WTC11 (cell line): Measurements from ENCODE around the gene CNR2. TPM values are rescaled to one million over a fixed set of nuclear protein-coding genes. Genes with fewer than 3 reads are reported as not detected.

Experiments used
- EMX1 ChIP-seq: fragments of 250-450 bp; sonication (Bioruptor Pico); IDR thresholded peaks from 2 replicates; pipeline ENCODE4 v1.8.0; 2021; ENCODE audit warnings: mild to moderate bottlenecking
- FOXK1 ChIP-seq: sonication (generic); formaldehyde crosslinking; IDR thresholded peaks from 2 replicates; pipeline ENCODE4 v1.8.0; 2022; ENCODE audit warnings: mild to moderate bottlenecking, moderate library complexity, missing genetic modification reagents
- GRHL2 ChIP-seq: fragments of 250-450 bp; sonication (Bioruptor Pico); IDR thresholded peaks from 2 replicates; pipeline ENCODE4 v1.8.0; 2022; ENCODE audit warnings: mild to moderate bottlenecking, moderate library complexity; ENCODE audit not compliant: insufficient replicate concordance, severe bottlenecking
- GTF2I ChIP-seq: fragments of 250-450 bp; sonication (Bioruptor Pico); conservative IDR thresholded peaks from 2 replicates; pipeline ENCODE4 v1.4.0; 2021; ENCODE audit warnings: mild to moderate bottlenecking
- JAZF1 ChIP-seq: fragments of 250-450 bp; sonication (Bioruptor Pico); IDR thresholded peaks from 2 replicates; pipeline ENCODE4 v1.9.0; 2021; ENCODE audit warnings: moderate library complexity, mild to moderate bottlenecking, inconsistent platforms
- RELA ChIP-seq: sonication (generic); formaldehyde crosslinking; IDR thresholded peaks from 2 replicates; pipeline ENCODE4 v1.8.1; 2022; ENCODE audit warnings: missing genetic modification reagents, mild to moderate bottlenecking, borderline replicate concordance
- ZNF219 ChIP-seq: sonication (generic); formaldehyde crosslinking; IDR thresholded peaks from 2 replicates; pipeline ENCODE4 v1.8.0; 2023; ENCODE audit warnings: missing genetic modification reagents, mild to moderate bottlenecking, borderline replicate concordance
- ZNF396 ChIP-seq: fragments of 250-450 bp; sonication (Bioruptor Pico); IDR thresholded peaks from 2 replicates; pipeline ENCODE4 v1.8.0; 2021; ENCODE audit warnings: mild to moderate bottlenecking, moderate library complexity, borderline replicate concordance
- total RNA-seq: library from RNA; stranded (reverse); gene quantifications from 3 replicates; pipeline ENCODE4 v1.2.3, GENCODE V29; 2021
- TF ChIP-seq, protein P1 (sequence below): sonication (generic); formaldehyde crosslinking; IDR thresholded peaks from 2 replicates; pipeline ENCODE4 v1.8.0; 2022; ENCODE audit warnings: missing genetic modification reagents
- TF ChIP-seq, protein P2 (sequence below): sonication (generic); formaldehyde crosslinking; IDR thresholded peaks from 2 replicates; pipeline ENCODE4 v1.8.0; 2023; ENCODE audit warnings: missing genetic modification reagents
- TF ChIP-seq, protein P3 (sequence below): sonication (generic); formaldehyde crosslinking; IDR thresholded peaks from 2 replicates; pipeline ENCODE4 v1.8.1; 2022; ENCODE audit warnings: mild to moderate bottlenecking, missing genetic modification reagents, moderate library complexity, borderline replicate concordance
- TF ChIP-seq, protein P4 (sequence below): fragments of 250-450 bp; sonication (Bioruptor Pico); IDR thresholded peaks from 2 replicates; pipeline ENCODE4 v1.9.0; 2021; ENCODE audit warnings: mild to moderate bottlenecking
- TF ChIP-seq, protein P5 (sequence below): sonication (generic); formaldehyde crosslinking; IDR thresholded peaks from 2 replicates; pipeline ENCODE4 v1.8.0; 2023; ENCODE audit warnings: missing genetic modification reagents, mild to moderate bottlenecking, borderline replicate concordance
- TF ChIP-seq, protein P6 (sequence below): fragments of 250-450 bp; sonication (Bioruptor Pico); IDR thresholded peaks from 2 replicates; pipeline ENCODE4 v1.9.0; 2021; ENCODE audit warnings: mild to moderate bottlenecking, borderline replicate concordance
- TF ChIP-seq, protein P7 (sequence below): fragments of 250-450 bp; sonication (Bioruptor Pico); IDR thresholded peaks from 2 replicates; pipeline ENCODE4 v1.9.0; 2021; ENCODE audit warnings: mild to moderate bottlenecking
- TF ChIP-seq, protein P8 (sequence below): fragments of 200-600 bp; IDR thresholded peaks from 2 replicates; pipeline ENCODE4 v1.8.0; 2022; ENCODE audit warnings: antibody characterized with exemption
- TF ChIP-seq, protein P9 (sequence below): sonication (generic); formaldehyde crosslinking; IDR thresholded peaks from 2 replicates; pipeline ENCODE4 v1.8.0; 2022; ENCODE audit warnings: mild to moderate bottlenecking, missing genetic modification reagents

CNR2 gene
- total RNA-seq, 1 experiment from 2014 or later = not detected

DNA sequence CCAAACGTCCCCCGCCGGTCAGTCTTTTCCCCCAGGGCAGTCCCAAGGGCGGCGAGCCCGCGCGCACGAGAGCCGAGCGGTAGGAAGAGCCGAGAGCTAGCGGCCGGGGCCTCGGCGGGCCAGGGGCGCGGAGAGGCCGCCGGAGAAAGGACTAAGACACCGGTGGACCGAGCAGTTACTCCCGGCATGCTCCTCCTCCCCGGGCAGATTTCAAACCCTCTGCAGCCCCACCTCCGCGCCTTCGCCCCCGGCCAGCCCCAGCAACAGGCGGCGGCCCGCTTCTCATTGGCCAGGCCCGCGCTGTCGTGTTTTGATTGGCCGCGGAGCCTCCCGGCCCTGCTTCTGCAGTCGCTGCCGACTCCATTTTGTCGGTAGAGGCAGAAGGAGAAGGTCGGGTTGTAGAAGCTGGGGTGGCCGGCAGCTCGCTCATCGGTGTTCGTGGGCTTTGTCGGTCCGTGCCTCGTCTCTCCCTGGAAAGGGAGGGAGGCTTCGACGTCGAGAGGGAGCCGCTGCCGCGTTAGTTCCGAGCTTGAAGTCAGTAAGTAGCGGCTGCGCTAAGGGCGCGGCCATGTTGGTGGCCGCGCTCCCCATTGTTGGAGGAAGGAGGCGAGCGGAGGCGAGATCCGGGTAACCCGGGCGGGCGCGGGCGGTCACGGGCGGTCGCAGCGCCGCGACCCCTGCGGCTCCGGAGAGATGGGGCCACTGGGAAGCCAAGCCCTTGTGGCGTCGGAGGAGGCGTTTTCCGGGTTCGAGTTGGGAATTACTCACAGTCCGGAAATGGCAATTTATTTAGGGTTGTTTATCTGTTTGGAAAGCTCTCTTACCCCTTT lies 46.5 kb upstream of the CNR2 start, which contains the start of gene PNRC2 (continued):
- TF ChIP-seq, protein P1, sequence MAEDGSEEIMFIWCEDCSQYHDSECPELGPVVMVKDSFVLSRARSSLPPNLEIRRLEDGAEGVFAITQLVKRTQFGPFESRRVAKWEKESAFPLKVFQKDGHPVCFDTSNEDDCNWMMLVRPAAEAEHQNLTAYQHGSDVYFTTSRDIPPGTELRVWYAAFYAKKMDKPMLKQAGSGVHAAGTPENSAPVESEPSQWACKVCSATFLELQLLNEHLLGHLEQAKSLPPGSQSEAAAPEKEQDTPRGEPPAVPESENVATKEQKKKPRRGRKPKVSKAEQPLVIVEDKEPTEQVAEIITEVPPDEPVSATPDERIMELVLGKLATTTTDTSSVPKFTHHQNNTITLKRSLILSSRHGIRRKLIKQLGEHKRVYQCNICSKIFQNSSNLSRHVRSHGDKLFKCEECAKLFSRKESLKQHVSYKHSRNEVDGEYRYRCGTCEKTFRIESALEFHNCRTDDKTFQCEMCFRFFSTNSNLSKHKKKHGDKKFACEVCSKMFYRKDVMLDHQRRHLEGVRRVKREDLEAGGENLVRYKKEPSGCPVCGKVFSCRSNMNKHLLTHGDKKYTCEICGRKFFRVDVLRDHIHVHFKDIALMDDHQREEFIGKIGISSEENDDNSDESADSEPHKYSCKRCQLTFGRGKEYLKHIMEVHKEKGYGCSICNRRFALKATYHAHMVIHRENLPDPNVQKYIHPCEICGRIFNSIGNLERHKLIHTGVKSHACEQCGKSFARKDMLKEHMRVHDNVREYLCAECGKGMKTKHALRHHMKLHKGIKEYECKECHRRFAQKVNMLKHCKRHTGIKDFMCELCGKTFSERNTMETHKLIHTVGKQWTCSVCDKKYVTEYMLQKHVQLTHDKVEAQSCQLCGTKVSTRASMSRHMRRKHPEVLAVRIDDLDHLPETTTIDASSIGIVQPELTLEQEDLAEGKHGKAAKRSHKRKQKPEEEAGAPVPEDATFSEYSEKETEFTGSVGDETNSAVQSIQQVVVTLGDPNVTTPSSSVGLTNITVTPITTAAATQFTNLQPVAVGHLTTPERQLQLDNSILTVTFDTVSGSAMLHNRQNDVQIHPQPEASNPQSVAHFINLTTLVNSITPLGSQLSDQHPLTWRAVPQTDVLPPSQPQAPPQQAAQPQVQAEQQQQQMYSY (CRISPR knock-in tag) = no peak
- TF ChIP-seq, protein P2, sequence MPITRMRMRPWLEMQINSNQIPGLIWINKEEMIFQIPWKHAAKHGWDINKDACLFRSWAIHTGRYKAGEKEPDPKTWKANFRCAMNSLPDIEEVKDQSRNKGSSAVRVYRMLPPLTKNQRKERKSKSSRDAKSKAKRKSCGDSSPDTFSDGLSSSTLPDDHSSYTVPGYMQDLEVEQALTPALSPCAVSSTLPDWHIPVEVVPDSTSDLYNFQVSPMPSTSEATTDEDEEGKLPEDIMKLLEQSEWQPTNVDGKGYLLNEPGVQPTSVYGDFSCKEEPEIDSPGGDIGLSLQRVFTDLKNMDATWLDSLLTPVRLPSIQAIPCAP = no peak
- TF ChIP-seq JAZF1 (CRISPR knock-in tag) = no peak
- TF ChIP-seq EMX1 = no peak
- TF ChIP-seq, protein P3, sequence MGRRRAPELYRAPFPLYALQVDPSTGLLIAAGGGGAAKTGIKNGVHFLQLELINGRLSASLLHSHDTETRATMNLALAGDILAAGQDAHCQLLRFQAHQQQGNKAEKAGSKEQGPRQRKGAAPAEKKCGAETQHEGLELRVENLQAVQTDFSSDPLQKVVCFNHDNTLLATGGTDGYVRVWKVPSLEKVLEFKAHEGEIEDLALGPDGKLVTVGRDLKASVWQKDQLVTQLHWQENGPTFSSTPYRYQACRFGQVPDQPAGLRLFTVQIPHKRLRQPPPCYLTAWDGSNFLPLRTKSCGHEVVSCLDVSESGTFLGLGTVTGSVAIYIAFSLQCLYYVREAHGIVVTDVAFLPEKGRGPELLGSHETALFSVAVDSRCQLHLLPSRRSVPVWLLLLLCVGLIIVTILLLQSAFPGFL (CRISPR knock-in tag) = no peak
- TF ChIP-seq ZNF219 (CRISPR knock-in tag) = no peak
- no peak for TF ChIP-seq GRHL2 (CRISPR knock-in tag)
- TF ChIP-seq, protein P4, sequence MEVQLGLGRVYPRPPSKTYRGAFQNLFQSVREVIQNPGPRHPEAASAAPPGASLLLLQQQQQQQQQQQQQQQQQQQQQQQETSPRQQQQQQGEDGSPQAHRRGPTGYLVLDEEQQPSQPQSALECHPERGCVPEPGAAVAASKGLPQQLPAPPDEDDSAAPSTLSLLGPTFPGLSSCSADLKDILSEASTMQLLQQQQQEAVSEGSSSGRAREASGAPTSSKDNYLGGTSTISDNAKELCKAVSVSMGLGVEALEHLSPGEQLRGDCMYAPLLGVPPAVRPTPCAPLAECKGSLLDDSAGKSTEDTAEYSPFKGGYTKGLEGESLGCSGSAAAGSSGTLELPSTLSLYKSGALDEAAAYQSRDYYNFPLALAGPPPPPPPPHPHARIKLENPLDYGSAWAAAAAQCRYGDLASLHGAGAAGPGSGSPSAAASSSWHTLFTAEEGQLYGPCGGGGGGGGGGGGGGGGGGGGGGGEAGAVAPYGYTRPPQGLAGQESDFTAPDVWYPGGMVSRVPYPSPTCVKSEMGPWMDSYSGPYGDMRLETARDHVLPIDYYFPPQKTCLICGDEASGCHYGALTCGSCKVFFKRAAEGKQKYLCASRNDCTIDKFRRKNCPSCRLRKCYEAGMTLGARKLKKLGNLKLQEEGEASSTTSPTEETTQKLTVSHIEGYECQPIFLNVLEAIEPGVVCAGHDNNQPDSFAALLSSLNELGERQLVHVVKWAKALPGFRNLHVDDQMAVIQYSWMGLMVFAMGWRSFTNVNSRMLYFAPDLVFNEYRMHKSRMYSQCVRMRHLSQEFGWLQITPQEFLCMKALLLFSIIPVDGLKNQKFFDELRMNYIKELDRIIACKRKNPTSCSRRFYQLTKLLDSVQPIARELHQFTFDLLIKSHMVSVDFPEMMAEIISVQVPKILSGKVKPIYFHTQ (CRISPR knock-in tag) = no peak
- TF ChIP-seq RELA (CRISPR knock-in tag) = no peak
- TF ChIP-seq, protein P5, sequence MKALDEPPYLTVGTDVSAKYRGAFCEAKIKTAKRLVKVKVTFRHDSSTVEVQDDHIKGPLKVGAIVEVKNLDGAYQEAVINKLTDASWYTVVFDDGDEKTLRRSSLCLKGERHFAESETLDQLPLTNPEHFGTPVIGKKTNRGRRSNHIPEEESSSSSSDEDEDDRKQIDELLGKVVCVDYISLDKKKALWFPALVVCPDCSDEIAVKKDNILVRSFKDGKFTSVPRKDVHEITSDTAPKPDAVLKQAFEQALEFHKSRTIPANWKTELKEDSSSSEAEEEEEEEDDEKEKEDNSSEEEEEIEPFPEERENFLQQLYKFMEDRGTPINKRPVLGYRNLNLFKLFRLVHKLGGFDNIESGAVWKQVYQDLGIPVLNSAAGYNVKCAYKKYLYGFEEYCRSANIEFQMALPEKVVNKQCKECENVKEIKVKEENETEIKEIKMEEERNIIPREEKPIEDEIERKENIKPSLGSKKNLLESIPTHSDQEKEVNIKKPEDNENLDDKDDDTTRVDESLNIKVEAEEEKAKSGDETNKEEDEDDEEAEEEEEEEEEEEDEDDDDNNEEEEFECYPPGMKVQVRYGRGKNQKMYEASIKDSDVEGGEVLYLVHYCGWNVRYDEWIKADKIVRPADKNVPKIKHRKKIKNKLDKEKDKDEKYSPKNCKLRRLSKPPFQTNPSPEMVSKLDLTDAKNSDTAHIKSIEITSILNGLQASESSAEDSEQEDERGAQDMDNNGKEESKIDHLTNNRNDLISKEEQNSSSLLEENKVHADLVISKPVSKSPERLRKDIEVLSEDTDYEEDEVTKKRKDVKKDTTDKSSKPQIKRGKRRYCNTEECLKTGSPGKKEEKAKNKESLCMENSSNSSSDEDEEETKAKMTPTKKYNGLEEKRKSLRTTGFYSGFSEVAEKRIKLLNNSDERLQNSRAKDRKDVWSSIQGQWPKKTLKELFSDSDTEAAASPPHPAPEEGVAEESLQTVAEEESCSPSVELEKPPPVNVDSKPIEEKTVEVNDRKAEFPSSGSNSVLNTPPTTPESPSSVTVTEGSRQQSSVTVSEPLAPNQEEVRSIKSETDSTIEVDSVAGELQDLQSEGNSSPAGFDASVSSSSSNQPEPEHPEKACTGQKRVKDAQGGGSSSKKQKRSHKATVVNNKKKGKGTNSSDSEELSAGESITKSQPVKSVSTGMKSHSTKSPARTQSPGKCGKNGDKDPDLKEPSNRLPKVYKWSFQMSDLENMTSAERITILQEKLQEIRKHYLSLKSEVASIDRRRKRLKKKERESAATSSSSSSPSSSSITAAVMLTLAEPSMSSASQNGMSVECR (CRISPR knock-in tag) = peak; percentile 44; the same call in 1 of the 2 replicates
- TF ChIP-seq, protein P6, sequence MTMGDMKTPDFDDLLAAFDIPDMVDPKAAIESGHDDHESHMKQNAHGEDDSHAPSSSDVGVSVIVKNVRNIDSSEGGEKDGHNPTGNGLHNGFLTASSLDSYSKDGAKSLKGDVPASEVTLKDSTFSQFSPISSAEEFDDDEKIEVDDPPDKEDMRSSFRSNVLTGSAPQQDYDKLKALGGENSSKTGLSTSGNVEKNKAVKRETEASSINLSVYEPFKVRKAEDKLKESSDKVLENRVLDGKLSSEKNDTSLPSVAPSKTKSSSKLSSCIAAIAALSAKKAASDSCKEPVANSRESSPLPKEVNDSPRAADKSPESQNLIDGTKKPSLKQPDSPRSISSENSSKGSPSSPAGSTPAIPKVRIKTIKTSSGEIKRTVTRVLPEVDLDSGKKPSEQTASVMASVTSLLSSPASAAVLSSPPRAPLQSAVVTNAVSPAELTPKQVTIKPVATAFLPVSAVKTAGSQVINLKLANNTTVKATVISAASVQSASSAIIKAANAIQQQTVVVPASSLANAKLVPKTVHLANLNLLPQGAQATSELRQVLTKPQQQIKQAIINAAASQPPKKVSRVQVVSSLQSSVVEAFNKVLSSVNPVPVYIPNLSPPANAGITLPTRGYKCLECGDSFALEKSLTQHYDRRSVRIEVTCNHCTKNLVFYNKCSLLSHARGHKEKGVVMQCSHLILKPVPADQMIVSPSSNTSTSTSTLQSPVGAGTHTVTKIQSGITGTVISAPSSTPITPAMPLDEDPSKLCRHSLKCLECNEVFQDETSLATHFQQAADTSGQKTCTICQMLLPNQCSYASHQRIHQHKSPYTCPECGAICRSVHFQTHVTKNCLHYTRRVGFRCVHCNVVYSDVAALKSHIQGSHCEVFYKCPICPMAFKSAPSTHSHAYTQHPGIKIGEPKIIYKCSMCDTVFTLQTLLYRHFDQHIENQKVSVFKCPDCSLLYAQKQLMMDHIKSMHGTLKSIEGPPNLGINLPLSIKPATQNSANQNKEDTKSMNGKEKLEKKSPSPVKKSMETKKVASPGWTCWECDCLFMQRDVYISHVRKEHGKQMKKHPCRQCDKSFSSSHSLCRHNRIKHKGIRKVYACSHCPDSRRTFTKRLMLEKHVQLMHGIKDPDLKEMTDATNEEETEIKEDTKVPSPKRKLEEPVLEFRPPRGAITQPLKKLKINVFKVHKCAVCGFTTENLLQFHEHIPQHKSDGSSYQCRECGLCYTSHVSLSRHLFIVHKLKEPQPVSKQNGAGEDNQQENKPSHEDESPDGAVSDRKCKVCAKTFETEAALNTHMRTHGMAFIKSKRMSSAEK (CRISPR knock-in tag) = no peak
- TF ChIP-seq, protein P7, sequence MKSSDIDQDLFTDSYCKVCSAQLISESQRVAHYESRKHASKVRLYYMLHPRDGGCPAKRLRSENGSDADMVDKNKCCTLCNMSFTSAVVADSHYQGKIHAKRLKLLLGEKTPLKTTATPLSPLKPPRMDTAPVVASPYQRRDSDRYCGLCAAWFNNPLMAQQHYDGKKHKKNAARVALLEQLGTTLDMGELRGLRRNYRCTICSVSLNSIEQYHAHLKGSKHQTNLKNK (CRISPR knock-in tag) = no peak
- TF ChIP-seq, protein P8, sequence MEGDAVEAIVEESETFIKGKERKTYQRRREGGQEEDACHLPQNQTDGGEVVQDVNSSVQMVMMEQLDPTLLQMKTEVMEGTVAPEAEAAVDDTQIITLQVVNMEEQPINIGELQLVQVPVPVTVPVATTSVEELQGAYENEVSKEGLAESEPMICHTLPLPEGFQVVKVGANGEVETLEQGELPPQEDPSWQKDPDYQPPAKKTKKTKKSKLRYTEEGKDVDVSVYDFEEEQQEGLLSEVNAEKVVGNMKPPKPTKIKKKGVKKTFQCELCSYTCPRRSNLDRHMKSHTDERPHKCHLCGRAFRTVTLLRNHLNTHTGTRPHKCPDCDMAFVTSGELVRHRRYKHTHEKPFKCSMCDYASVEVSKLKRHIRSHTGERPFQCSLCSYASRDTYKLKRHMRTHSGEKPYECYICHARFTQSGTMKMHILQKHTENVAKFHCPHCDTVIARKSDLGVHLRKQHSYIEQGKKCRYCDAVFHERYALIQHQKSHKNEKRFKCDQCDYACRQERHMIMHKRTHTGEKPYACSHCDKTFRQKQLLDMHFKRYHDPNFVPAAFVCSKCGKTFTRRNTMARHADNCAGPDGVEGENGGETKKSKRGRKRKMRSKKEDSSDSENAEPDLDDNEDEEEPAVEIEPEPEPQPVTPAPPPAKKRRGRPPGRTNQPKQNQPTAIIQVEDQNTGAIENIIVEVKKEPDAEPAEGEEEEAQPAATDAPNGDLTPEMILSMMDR = no peak
- TF ChIP-seq, protein P9, sequence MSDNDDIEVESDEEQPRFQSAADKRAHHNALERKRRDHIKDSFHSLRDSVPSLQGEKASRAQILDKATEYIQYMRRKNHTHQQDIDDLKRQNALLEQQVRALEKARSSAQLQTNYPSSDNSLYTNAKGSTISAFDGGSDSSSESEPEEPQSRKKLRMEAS (CRISPR knock-in tag) = 0 out of 2 replicates have a peak, but pooled peaks have one; percentile 51
- TF ChIP-seq GTF2I = no peak
- TF ChIP-seq ZNF396 = no peak
- peak; percentile 57 for TF ChIP-seq FOXK1 (CRISPR knock-in tag)
